Glutamatergic neuron (in vitro differentiated cells): ENCODE results near the gene BACE1. TPM values are rescaled to one million over a fixed set of nuclear protein-coding genes. Genes with fewer than 3 reads are reported as not detected.

Experiments
- DNase-seq: peaks from one replicate; pipeline ENCODE4 v3.0.0; 2022
- H3K27ac Mint-ChIP-seq: one replicate; pipeline ENCODE4 v1.8.0; 2020; ENCODE audit warnings: mild to moderate bottlenecking, mixed read lengths, inconsistent platforms; ENCODE audit not compliant: unreplicated experiment
- H3K27me3 Mint-ChIP-seq: one replicate; pipeline ENCODE4 v1.8.0; 2020; ENCODE audit warnings: mild to moderate bottlenecking, moderate library complexity, mixed read lengths, inconsistent platforms; ENCODE audit not compliant: unreplicated experiment
- H3K36me3 Mint-ChIP-seq: one replicate; pipeline ENCODE4 v1.8.0; 2020; ENCODE audit warnings: mild to moderate bottlenecking, mixed read lengths, inconsistent platforms; ENCODE audit not compliant: unreplicated experiment
- H3K4me1 Mint-ChIP-seq: one replicate; pipeline ENCODE4 v1.8.0; 2020; ENCODE audit warnings: mild to moderate bottlenecking, low read depth, mixed read lengths, inconsistent platforms; ENCODE audit not compliant: unreplicated experiment
- H3K4me3 Mint-ChIP-seq: one replicate; pipeline ENCODE4 v1.8.0; 2020; ENCODE audit warnings: mild to moderate bottlenecking, mixed read lengths, inconsistent platforms; ENCODE audit not compliant: unreplicated experiment
- H3K9me3 Mint-ChIP-seq: one replicate; pipeline ENCODE4 v1.8.0; 2020; ENCODE audit warnings: mild to moderate bottlenecking, moderate library complexity, mixed read lengths, inconsistent platforms; ENCODE audit not compliant: unreplicated experiment
- total RNA-seq: library from RNA; stranded (reverse); fragmentation: NEBNext Ultra II Directional; extraction: Animal tissue kit (Norgen Biotek cat#: 25700); gene quantifications from one replicate; pipeline ENCODE4 v1.2.1, GENCODE V29; 2021; ENCODE audit not compliant: unreplicated experiment
- TF ChIP-seq, protein P1 (sequence below): fragments of 200-600 bp; sonication (generic); IDR thresholded peaks from one replicate; pipeline ENCODE4 v1.5.0; 2021; ENCODE audit not compliant: partially characterized antibody, unreplicated experiment

BACE1 gene
- total RNA-seq, 1 donor from 2014 or later = 47.4 TPM

- peaks cover 5% of the 10 kb centered on the region for H3K36me3 Mint-ChIP-seq
Observed at GRCh38 chr11:117287668-117288067, 28.4 kb downstream of the BACE1 start.

DNA sequence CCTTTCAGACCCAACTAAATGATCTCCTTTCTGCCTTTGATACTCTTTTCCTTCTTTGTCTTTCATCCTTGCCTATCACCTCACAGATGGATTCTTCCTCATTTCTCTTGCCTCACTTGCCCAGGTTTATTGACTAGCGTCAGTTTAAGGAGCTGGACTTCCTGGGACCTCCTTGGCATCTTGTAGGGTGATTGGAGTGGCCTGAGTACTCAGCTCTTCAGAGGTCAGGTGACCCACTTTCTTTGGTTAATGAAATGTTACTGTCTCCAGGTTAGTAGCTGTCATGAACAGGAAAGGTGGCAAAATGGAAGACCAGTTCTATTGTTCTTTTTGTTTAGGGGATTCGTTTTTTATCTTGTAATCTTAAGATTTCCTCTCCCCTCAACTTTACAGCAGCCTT is 29.5 kb downstream of the BACE1 start:
- DNase-seq = no peak
- H3K36me3 Mint-ChIP-seq = peaks cover 11% of the 10 kb centered on the region
- H3K27ac Mint-ChIP-seq = no peak overlapping the region

More at GRCh38 chr11:117287668-117288067, 28.4 kb downstream of the BACE1 start:
- no peak for DNase-seq
- Mint-ChIP-seq H3K4me3 (no peak overlapping the region), H3K27ac (no peak overlapping the region), H3K9me3 (peaks cover 2% of the 10 kb centered on the region), H3K4me1 (no peaks in the 10 kb centered on the region), H3K27me3 (peaks cover 9% of the 10 kb centered on the region)
- TF ChIP-seq, protein P1, sequence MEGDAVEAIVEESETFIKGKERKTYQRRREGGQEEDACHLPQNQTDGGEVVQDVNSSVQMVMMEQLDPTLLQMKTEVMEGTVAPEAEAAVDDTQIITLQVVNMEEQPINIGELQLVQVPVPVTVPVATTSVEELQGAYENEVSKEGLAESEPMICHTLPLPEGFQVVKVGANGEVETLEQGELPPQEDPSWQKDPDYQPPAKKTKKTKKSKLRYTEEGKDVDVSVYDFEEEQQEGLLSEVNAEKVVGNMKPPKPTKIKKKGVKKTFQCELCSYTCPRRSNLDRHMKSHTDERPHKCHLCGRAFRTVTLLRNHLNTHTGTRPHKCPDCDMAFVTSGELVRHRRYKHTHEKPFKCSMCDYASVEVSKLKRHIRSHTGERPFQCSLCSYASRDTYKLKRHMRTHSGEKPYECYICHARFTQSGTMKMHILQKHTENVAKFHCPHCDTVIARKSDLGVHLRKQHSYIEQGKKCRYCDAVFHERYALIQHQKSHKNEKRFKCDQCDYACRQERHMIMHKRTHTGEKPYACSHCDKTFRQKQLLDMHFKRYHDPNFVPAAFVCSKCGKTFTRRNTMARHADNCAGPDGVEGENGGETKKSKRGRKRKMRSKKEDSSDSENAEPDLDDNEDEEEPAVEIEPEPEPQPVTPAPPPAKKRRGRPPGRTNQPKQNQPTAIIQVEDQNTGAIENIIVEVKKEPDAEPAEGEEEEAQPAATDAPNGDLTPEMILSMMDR = no peak

DNA sequence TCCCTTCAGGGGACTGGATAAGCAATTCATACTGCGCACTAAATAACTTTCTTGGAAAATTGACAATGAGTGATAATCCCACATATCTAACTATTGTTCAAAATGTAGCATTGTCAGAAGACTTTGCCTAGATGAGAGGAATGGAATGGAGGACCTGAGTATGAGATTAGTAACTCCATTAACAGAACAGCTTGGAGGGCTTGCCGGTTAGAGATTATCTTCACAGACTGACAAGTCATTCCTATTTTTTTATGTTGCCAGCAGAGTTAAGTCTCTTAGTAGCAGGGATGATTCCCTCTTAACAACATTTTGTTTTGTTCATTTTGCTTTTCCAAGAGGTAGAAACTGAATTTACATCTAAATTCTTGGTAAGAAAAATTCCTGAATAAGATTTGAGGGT is 32.0 kb downstream of the BACE1 start:
- DNase-seq = no peak
- Mint-ChIP-seq H3K4me3 (no peak overlapping the region), H3K36me3 (peaks cover 6% of the 10 kb centered on the region), H3K4me1 (no peaks in the 10 kb centered on the region), H3K27me3 (peaks cover 4% of the 10 kb centered on the region), H3K9me3 (no peaks in the 10 kb centered on the region), H3K27ac (no peak overlapping the region)
- TF ChIP-seq, protein P1 = no peak

More for the DNA sequence above, 29.5 kb downstream of the BACE1 start:
- TF ChIP-seq, protein P1 = no peak
- Mint-ChIP-seq H3K4me1 (no peaks in the 10 kb centered on the region), H3K27me3 (peaks cover 9% of the 10 kb centered on the region), H3K4me3 (no peak overlapping the region), H3K9me3 (peaks cover 2% of the 10 kb centered on the region)

DNA sequence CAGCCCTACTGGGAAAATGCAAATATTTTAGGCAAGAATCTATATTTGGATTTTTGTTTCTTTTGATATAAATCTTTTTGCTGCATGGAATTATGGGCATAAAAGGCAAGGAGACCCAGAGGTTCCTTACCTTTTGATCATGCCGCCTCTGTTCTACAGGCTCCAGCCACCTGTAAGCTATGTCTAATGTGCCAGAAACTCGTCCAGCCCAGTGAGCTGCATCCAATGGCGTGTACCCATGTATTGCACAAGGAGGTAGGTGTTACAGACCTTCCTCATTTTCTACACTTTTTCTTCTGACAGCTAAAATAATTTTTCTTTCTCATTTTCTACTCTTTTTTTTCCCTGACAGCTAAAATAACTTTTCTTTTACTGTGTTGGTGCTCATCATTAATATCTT is 33.1 kb downstream of the BACE1 start:
- Mint-ChIP-seq H3K4me1 (no peaks in the 10 kb centered on the region), H3K27ac (no peak overlapping the region), H3K36me3 (peaks cover 6% of the 10 kb centered on the region), H3K9me3 (peaks cover 1% of the 10 kb centered on the region), H3K4me3 (no peak overlapping the region), H3K27me3 (peaks cover 2% of the 10 kb centered on the region)
- DNase-seq = no peak
- TF ChIP-seq, protein P1 = no peak

- H3K27ac Mint-ChIP-seq = no peak overlapping the region
- H3K4me1 Mint-ChIP-seq = no peaks in the 10 kb centered on the region
- DNase-seq = no peak
- H3K36me3 Mint-ChIP-seq = peaks cover 6% of the 10 kb centered on the region
- no peak overlapping the region for H3K4me3 Mint-ChIP-seq
- TF ChIP-seq, protein P1 = no peak
- peaks cover 1% of the 10 kb centered on the region for H3K9me3 Mint-ChIP-seq
- H3K27me3 Mint-ChIP-seq = peaks cover 2% of the 10 kb centered on the region
Observed at GRCh38 chr11:117281869-117282268, 34.2 kb downstream of the BACE1 start.
